ENCODE results near the gene EFCAB12. TPM values are rescaled to one million over a fixed set of nuclear protein-coding genes. Genes with fewer than 3 reads are reported as not detected.
A peak's percentile ranks its signal among the peaks of the same experiment; 100 is the strongest.

EFCAB12 gene
- total and polyA plus RNA-seq, 2 of the 4 experiments (the other 2 are of a cell fraction), result under 0.01 to 0.17 TPM

- dilution Hi-C loops (cut with HindIII; ENCODE audit: low sequenced_read_pairs, unreplicated experiment) (no loop called here), intact Hi-C loops (cut with micrococcal nuclease) (no loop called here), in situ Hi-C loops (cut with MboI; ENCODE audit: low sequenced_read_pairs) (no loop called here)
- Histone ChIP-seq H2AFZ (replicated peaks; ENCODE audit: low read length, poor library complexity) (no peak overlapping the region), H3K79me1 (ENCODE audit: low read depth in 1 of 2, low read length in 2 of 2) (no peaks in the 10 kb centered on the region), H3K9me1 (ENCODE audit: insufficient read depth, low read length) (peaks cover 11% of the 10 kb centered on the region), H2AK5ac (ENCODE audit: low read depth, low read length) (peak overlapping the region; percentile 27; the same call in 1 of the 2 replicates), H2AK9ac (replicated peaks; ENCODE audit: low read depth, low read length, poor library complexity) (no peak overlapping the region), H4K5ac (ENCODE audit: low read depth, low read length) (no peak overlapping the region), H3K27me3 (ENCODE audit: control insufficient read depth, insufficient read depth, low read length) (peaks cover 16% of the 10 kb centered on the region), H3K27ac (ENCODE audit: insufficient read depth, low read length) (no peak overlapping the region), H3K56ac (ENCODE audit: extremely low read depth, insufficient read depth, low read length) (no peak overlapping the region), H2BK20ac (ENCODE audit: low read depth, low read length) (no peak overlapping the region), H3K4ac (ENCODE audit: low read depth, low read length) (no peak overlapping the region), H3K4me2 (ENCODE audit: low read depth, low read length) (no peak overlapping the region), H4K91ac (ENCODE audit: insufficient read depth, low read depth, low read length) (no peak overlapping the region), H4K20me1 (ENCODE audit: insufficient read depth, low read length) (no peaks in the 10 kb centered on the region; the same call in 1 of the 2 replicates), H3K14ac (replicated peaks; ENCODE audit: low read depth, low read length) (no peak overlapping the region), H3K9me3 (ENCODE audit: control insufficient read depth, insufficient read depth, low read length) (no peaks in the 10 kb centered on the region), H4K8ac (ENCODE audit: low read depth in 2 of 2, low read length in 2 of 2) (no peak overlapping the region), H3K4me1 (ENCODE audit: control insufficient read depth, insufficient read depth, low read length) (no peaks in the 10 kb centered on the region), H3K36me3 (ENCODE audit: control insufficient read depth, insufficient read depth, low read length) (no peaks in the 10 kb centered on the region), H3K23ac (ENCODE audit: low read depth, low read length) (no peak overlapping the region; the same call in 1 of the 2 replicates), H2BK5ac (ENCODE audit: low read depth, low read length, poor library complexity, severe bottlenecking) (peak overlapping the region; percentile 93), H2BK120ac (ENCODE audit: low read depth, low read length) (no peak overlapping the region), H3K9ac (ENCODE audit: low read depth, low read length) (no peak overlapping the region), H3K4me3 (ENCODE audit: insufficient read depth, low read depth, low read length) (no peak overlapping the region), H3K18ac (ENCODE audit: low read depth, low read length) (no peak overlapping the region), H2BK15ac (ENCODE audit: low read depth, low read length) (no peak overlapping the region)
- TSS peak; percentile 39 for BruUV-seq (replicated peaks)
- no peak for DNase-seq
- ChIA-PET POLR2A (ENCODE audit: unreplicated experiment) (no interaction called here), CTCF (no interaction called here)
- TF ChIP-seq MAZ (IDR thresholded peaks at IDR 0.05; ENCODE audit: borderline replicate concordance, low read depth, low read length) (no peak), MXI1 (IDR thresholded peaks at IDR 0.05; ENCODE audit: borderline replicate concordance, low read depth, low read length) (no peak), FOS (IDR thresholded peaks at IDR 0.05; ENCODE audit: low read depth, low read length) (no peak), CEBPB (IDR thresholded peaks at IDR 0.05; ENCODE audit: low read depth, low read length) (no peak)
- no peak for ATAC-seq (ENCODE audit: low read depth)
- WGBS, 2 experiments (ENCODE audit: extremely low coverage in 2 of 2, insufficient read length in 1 of 2), result 93 to 100% methylated on average over 3 to 5 of the region's 5 CpGs
Measured at GRCh38 chr3:129369711-129370110, 58.7 kb downstream of the EFCAB12 start.
